Heart right ventricle (tissue), 16 donors: ENCODE data around the gene ABHD4. TPM values are rescaled to one million over a fixed set of nuclear protein-coding genes. Genes with fewer than 3 reads are reported as not detected.
A peak's percentile ranks its signal among the peaks of the same experiment; 100 is the strongest.
"Not testable (repeated sequence)": the region's sequence is repeated elsewhere in the genome, so short reads cannot be mapped to it uniquely, and the experiment has no call there.

Source experiments
- ATAC-seq, 8 donors: fragments of 200-7000 bp; cut with Tn5 transposase; one replicate each; pipeline ENCODE4 v1.9.1; 2020; ENCODE audit warnings: mild to moderate bottlenecking in 8 of 8, moderate library complexity in 8 of 8, moderate number of reproducible peaks in 1 of 8
- DNase-seq, 2 donors: peaks; one replicate each; pipeline ENCODE4 v3.0.0-alpha.2; 2020
- H3K27ac ChIP-seq, 10 donors: fragments of 200-600 bp; sonication (generic) in 2 of 10; one replicate each; pipeline versions ENCODE4 v1.5.0 to v1.8.0; 2020 to 2022; ENCODE audit warnings: mild to moderate bottlenecking in 3 of 10
- H3K27me3 ChIP-seq, 7 donors: fragments of 200-600 bp; one replicate each; pipeline ENCODE4 v1.8.0; 2021 to 2022; ENCODE audit warnings: mild to moderate bottlenecking in 2 of 7
- H3K36me3 ChIP-seq, 9 donors: fragments of 200-600 bp; sonication (generic) in 1 of 9; one replicate each; pipeline versions ENCODE4 v1.5.0 to v1.8.0; 2020 to 2022; ENCODE audit warnings: mild to moderate bottlenecking in 2 of 9
- H3K4me1 ChIP-seq, 9 donors: fragments of 200-600 bp; sonication (generic) in 1 of 9; one replicate each; pipeline versions ENCODE4 v1.5.0 to v1.8.0; 2020 to 2022; ENCODE audit warnings: mild to moderate bottlenecking in 4 of 9
- H3K4me3 ChIP-seq, 10 donors: fragments of 200-600 bp; sonication (generic) in 2 of 10; one replicate each; pipeline versions ENCODE4 v1.5.0 to v1.8.0; 2020 to 2022; ENCODE audit warnings: mild to moderate bottlenecking in 7 of 10, moderate library complexity in 2 of 10
- H3K9me3 ChIP-seq, 11 donors: fragments of 200-600 bp in 10 of 11; sonication (generic) in 2 of 11; one replicate each; pipeline versions ENCODE4 v1.5.0 to v1.8.0; 2013 to 2022; ENCODE audit warnings: mild to moderate bottlenecking in 2 of 11, control low read depth in 1 of 11, moderate library complexity in 1 of 11
- CTCF ChIP-seq, 9 donors: fragments of 200-600 bp; sonication (generic) in 2 of 9; IDR thresholded peaks; one replicate each; pipeline versions ENCODE4 v1.5.0 to v1.8.0; 2021 to 2022; ENCODE audit warnings: antibody characterized with exemption in 9 of 9, mild to moderate bottlenecking in 5 of 9, moderate library complexity in 1 of 9
- WGBS, 2 donors: extraction: QIAGEN DNeasy Blood & Tissue Kit; methylation state at CpG; one replicate each; pipeline ENCODE4 v1.1.7; 2013; ENCODE audit warnings: inconsistent platforms in 1 of 2; 5-methylcytosine and 5-hydroxymethylcytosine counted together
- intact Hi-C, 10 donors: fragments of 100-400 bp; cut with DNase I; formaldehyde crosslinking; loops; one replicate each; pipeline versions ENCODE4 v1.11.1 to v1.14.2; 2022
- polyA plus RNA-seq, 2 donors: library from polyadenylated mRNA; stranded (reverse); fragments of 200-250 nt; gene quantifications; one replicate each; pipeline ENCODE4 v1.2.3, GENCODE V29; 2013
- total RNA-seq, 10 donors: library from RNA; stranded (reverse); fragmentation: NEBNext Ultra II Directional in 3 of 10; extraction: Animal tissue kit (Norgen Biotek cat#: 25700) in 3 of 10; gene quantifications; one replicate each; pipeline versions ENCODE4 v1.2.1 to v1.2.4, GENCODE V29; 2021 to 2023
- donor health status: Arrhythmogenic right ventricular cardiomyopathy.
- donor health status: ischemic (EF 13 %, LVEDD 7.1; RV severe dilation, severe dysfunction).
- donor health status: healthy with polysubstance abuse.
- donor health status: DM: no; HTN: yes; CAD: no.
- donor health status: DM: no; HTN: no; CAD: no.
- donor health status: ischemic (EF 25% LVEDD 6.9; RV normal size, moderate dysfunction).
- donor health status: ischemic (EF 25% LVEDD 5.7; RV mildly dilated, moderate dysfunction).
- donor health status: healthy.
- donor health status: DM: yes; HTN: yes; CAD: no.
- donor health status: Ischemic cardiomyopathy.
- donor health status: ischemic (EF 35%, LVEDD 5.7; RV mildly dilated, moderate dysfunction).
- donor health status: nonischemic (EF 11% LVEDD 7.7; RV severe dilation, severe dysfunction).
- donor health status: DM: yes; HTN: yes; CAD: no.
- donor health status: PGD.
- donor health status: ischemic (EF 29% LVEDD 5.4; RV normal size, mild dysfunction).
- donor health status: nonischemic (EF 23%, LVEDD 6.1; RV moderate dilation, normal function).

The ABHD4 gene
- total and polyA plus RNA-seq, 12 donors = 13.7 to 35.7 (median 20.8) TPM

- intact Hi-C loops = loop anchor here in 5 of 10 donors (5.0 to 10.0 kb wide), 4 partner anchors 157 to 503 kb away; partner anchors contain the start of genes CDH24 (in 2 of the 5) and SLC7A7 (in 1 of the 5)
- no peaks in the 10 kb centered on the region for H3K9me3 ChIP-seq
- ATAC-seq (no peak), DNase-seq (no peak)
- H3K4me1 ChIP-seq = peaks cover 2 to 72% (median 25%) of the 10 kb centered on the region in 9 donors
- TF ChIP-seq CTCF (IDR thresholded peaks at IDR 0.05) = no peak
- H3K36me3 ChIP-seq = peaks cover 0 to 13% (median 0%) of the 10 kb centered on the region in 9 donors
- 67 to 74% methylated on average over 5 of the region's 5 CpGs for WGBS, 2 donors
- peak overlapping the region in 1 of 10 donors; percentile 82 for H3K27ac ChIP-seq
- no peaks in the 10 kb centered on the region for H3K27me3 ChIP-seq
- no peak overlapping the region for H3K4me3 ChIP-seq
Observed at GRCh38 chr14:22551605-22551997, 46.5 kb upstream of the ABHD4 start.

GRCh38 chr14:22552001-22552826, 45.9 kb upstream of the ABHD4 start:
- no peak for ATAC-seq
- Histone ChIP-seq H3K27ac (peak overlapping the region in 1 of 10 donors; percentile 82), H3K4me1 (peaks cover 5 to 71% (median 25%) of the 10 kb centered on the region in 9 donors), H3K4me3 (no peak overlapping the region), H3K27me3 (no peaks in the 10 kb centered on the region), H3K9me3 (no peaks in the 10 kb centered on the region), H3K36me3 (peaks cover 0 to 13% (median 0%) of the 10 kb centered on the region in 9 donors)
- 89 to 91% methylated on average over 13 of the region's 13 CpGs for WGBS, 2 donors
- TF ChIP-seq CTCF (IDR thresholded peaks at IDR 0.05) = no peak
- intact Hi-C loops = loop anchor here in 5 of 10 donors (5.0 to 10.0 kb wide), 4 partner anchors 157 to 503 kb away; partner anchors contain the start of genes CDH24 (in 2 of the 5) and SLC7A7 (in 1 of the 5)
- DNase-seq = no peak

- no peak for DNase-seq
- Histone ChIP-seq H3K27ac (peak overlapping the region in 1 of 10 donors; percentile 82), H3K9me3 (no peaks in the 10 kb centered on the region), H3K4me3 (no peak overlapping the region), H3K36me3 (peaks cover 0 to 10% (median 0%) of the 10 kb centered on the region in 9 donors), H3K4me1 (peaks cover 8 to 71% (median 27%) of the 10 kb centered on the region in 9 donors), H3K27me3 (no peaks in the 10 kb centered on the region)
- intact Hi-C loops = loop anchor here in 5 of 10 donors (5.0 to 10.0 kb wide), 4 partner anchors 158 to 502 kb away; partner anchors contain the start of genes CDH24 (in 2 of the 5) and SLC7A7 (in 1 of the 5)
- 96 to 97% methylated on average over 2 of the region's 2 CpGs for WGBS, 2 donors
- TF ChIP-seq CTCF (IDR thresholded peaks at IDR 0.05) = no peak
- no peak for ATAC-seq
Observed at GRCh38 chr14:22552827-22553076, 45.3 kb upstream of the ABHD4 start.

- H3K9me3 ChIP-seq = no peaks in the 10 kb centered on the region
- H3K4me3 ChIP-seq = no peak overlapping the region
- H3K4me1 ChIP-seq = peaks cover 8 to 72% (median 32%) of the 10 kb centered on the region in 9 donors
- TF ChIP-seq CTCF (IDR thresholded peaks at IDR 0.05) = no peak
- intact Hi-C loops = loop anchor here in 5 of 10 donors (5.0 to 10.0 kb wide), 4 partner anchors 159 to 501 kb away; partner anchors contain the start of genes CDH24 (in 2 of the 5) and SLC7A7 (in 1 of the 5)
- H3K27me3 ChIP-seq = no peaks in the 10 kb centered on the region
- H3K27ac ChIP-seq = peak overlapping the region in 1 of 10 donors; percentile 82
- DNase-seq (no peak), ATAC-seq (no peak)
- H3K36me3 ChIP-seq = peaks cover 0 to 4% (median 0%) of the 10 kb centered on the region in 9 donors
- WGBS, 2 donors = 90% methylated on average over 5 of the region's 5 CpGs
Observed at GRCh38 chr14:22553445-22553844, 44.7 kb upstream of the ABHD4 start.

- ATAC-seq, H3K4me3 ChIP-seq, H3K36me3 ChIP-seq, H3K9me3 ChIP-seq, H3K27me3 ChIP-seq, DNase-seq: not testable (repeated sequence)
- H3K4me1 ChIP-seq = peaks cover 8 to 77% (median 38%) of the 10 kb centered on the region in 9 donors
- intact Hi-C loops = loop anchor here in 5 of 10 donors (5.0 to 10.0 kb wide), 4 partner anchors 159 to 501 kb away; partner anchors contain the start of genes CDH24 (in 2 of the 5) and SLC7A7 (in 1 of the 5)
- peak overlapping the region in 1 of 10 donors; percentile 91 for H3K27ac ChIP-seq
- whole genome bisulfite sequencing, 2 donors = 84 to 96% methylated on average over 8 to 11 of the region's 14 CpGs
Observed at GRCh38 chr14:22553861-22554497, 44.1 kb upstream of the ABHD4 start.
